Measurements from ENCODE around the gene NRARP.
"Not testable (repeated sequence)": the region's sequence is repeated elsewhere in the genome, so short reads cannot be mapped to it uniquely, and the experiment has no call there.

Gene NRARP

GRCh38 chr9:137262909-137263285 is 39.2 kb downstream of the NRARP start:
- DNase-seq (ENCODE audit: low read depth in 3 of 3, low spot score in 1 of 3): no peak

DNA sequence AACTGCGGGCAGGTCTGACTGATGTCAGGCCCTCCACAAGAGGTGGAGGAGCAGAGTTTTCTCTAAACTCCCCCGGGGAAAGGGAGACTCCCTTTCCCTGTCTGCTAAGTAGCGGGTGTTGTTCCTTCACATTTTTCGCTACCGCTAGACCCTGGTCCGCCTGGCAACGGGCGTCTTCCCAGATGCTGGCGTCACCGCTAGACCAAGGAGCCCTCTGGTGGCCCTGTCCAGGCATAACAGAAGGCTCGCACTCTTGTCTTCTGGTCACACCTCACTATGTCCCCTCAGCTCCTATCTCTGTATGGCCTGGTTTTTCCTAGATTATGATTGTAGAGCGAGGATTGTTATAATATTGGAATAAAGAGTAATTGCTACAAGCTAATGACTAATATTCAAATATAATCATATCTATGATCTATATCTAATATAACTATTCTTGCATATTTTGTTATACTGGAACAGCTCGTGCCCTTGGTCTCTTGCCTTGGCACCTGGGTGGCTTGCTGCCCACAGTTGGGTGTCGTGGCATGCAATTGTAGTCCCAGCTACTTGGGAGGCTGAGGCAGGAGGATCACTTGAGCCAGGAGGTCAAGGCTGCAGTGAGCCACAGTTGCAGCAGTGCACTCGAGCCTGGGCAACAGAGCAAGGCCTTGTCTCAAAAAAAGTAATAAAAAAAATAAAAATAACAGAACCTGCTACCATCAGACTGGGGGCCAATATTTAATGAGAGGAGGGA is 39.7 kb downstream of the NRARP start:
- DNase-seq (ENCODE audit: low read depth in 3 of 3, low spot score in 1 of 3): not testable (repeated sequence)

- no peak for DNase-seq (ENCODE audit: low read depth in 3 of 3, low spot score in 1 of 3)
These were observed 45.2 kb downstream of the NRARP start for GRCh38 chr9:137256856-137257255.

- DNase-seq (ENCODE audit: low read depth in 3 of 3, low spot score in 1 of 3): no peak
These were observed 45.7 kb downstream of the NRARP start for GRCh38 chr9:137256362-137256761.

GRCh38 chr9:137255448-137256114 is 46.5 kb downstream of the NRARP start:
- no peak for DNase-seq (ENCODE audit: low read depth in 3 of 3, low spot score in 1 of 3)

- DNase-seq (ENCODE audit: low read depth in 3 of 3, low spot score in 1 of 3): peak; percentile 90 to 99 (median 96)
These were observed 47.2 kb downstream of the NRARP start, which contains the start of gene NELFB for GRCh38 chr9:137254624-137255447. NELFB (plus strand) TSS chr9:137255327.

GRCh38 chr9:137253717-137254623 is 48.1 kb downstream of the NRARP start:
- no peak for DNase-seq (ENCODE audit: low read depth in 3 of 3, low spot score in 1 of 3)

GRCh38 chr9:137252555-137253506 is 49.2 kb downstream of the NRARP start:
- no peak for DNase-seq (ENCODE audit: low read depth in 3 of 3, low spot score in 1 of 3)

DNA sequence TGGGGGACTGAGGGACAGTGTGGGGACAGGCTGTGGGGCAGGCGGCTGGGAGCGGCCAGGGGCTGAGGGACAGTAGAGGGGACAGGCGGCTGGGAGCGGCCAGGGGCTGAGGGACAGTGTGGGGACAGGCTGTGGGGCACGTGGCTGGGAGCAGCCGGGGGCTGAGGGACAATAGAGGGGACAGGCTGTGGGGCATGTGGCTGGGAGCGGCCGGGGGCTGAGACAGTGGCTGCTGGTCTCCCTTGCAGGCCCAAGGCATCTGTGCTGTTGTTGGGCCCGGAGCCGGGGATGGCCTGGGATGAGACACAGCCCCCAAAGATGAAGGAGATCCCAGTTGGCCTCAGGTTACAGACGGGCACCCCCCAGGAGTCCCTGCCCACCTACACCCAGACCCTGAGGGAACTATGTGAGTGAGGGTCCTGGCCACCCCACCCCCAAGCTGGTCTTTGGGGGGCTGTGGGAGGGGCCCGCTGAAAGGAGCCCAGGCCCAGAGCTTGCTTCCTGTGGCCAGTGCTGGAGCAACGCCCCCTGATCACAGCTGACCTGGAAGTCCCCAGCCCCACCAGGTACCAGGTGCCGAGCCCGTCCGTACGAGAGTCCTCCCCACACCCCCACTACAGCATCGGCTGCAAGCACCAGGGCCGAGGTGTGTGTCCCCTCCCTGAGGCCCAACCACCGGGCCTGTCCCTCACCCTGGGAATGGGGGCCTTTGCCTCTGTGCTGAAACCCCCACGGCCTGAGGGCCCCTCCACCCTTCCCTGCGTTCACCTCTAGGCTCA is 50.4 kb downstream of the NRARP start:
- no peak for DNase-seq (ENCODE audit: low read depth in 3 of 3, low spot score in 1 of 3)

DNA sequence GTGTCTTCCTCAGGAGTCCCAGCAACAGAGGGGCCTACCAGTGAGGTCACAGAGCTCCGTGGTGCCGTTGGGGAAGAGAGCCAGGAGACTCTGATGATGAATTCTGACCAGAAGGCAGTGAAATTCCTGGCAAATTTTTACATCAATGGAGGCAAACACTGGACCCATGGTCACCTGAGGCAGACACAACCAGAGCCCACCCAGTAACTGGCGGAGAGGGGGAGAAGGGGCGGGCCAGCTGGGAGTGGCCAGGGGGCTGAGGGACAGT is 50.9 kb downstream of the NRARP start, which contains the start of gene STPG3:
Gene STPG3 (plus strand): TSS at position 93 of the 268 bp plus-strand sequence. CDS start 1 bp downstream, at position 94.
- DNase-seq (ENCODE audit: low read depth in 3 of 3, low spot score in 1 of 3): no peak

DNA sequence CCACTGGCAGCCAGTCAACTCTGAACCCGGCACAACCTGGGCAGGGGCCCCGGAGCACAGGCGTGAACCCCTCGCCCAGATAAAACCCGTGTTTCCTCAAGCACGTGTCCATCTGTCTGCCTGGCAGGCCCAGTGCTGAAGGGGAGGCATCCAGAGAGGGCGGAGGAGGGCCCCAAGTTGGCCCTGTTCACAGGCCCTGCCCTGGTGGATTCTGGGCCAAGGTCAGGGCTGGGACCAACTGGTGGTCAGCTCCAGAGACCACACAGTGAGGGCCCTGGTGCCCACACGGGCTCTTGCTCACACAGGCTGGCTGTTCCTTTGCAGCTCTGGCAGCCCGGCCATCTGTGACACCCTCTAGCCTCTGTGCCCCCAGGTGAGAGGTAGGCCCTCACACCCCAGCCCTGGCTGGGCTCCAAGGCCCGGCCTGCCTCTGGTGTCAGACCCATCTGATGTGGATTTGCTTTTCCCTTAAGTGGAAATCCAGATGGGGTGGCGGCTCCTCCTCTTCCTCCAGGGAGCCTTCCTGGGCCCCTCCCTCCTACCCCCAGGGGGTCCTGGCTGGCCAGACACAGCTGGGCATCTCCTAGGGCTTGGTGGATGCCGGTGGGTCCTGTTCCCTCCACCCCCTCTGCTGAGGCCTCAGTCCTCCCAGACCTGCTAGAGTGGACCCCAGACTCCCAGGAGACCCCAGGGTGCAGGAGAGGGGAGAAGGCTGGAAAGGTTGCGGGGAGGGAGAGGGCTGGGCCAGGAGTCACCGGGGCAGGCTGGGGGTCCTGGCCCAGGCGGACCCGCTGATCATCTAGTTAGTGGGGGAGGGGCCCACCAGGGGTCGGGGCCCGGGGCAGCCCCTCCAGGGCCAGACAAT is 51.5 kb downstream of the NRARP start:
- no peak for DNase-seq (ENCODE audit: low read depth in 3 of 3, low spot score in 1 of 3)
